ACC112 (cell line): ENCODE results near the gene SDK1.

Experiments used
- H2AFZ ChIP-seq: fragments of 200-600 bp; sonication (generic); one replicate; pipeline ENCODE4 v1.6.0; 2017; ENCODE audit warnings: antibody characterized with exemption, low read length; ENCODE audit not compliant: unreplicated experiment
- H3K27ac ChIP-seq: fragments of 200-600 bp; sonication (generic); 2 replicates; pipeline ENCODE4 v1.5.1; 2014; ENCODE audit warnings: low read depth, mild to moderate bottlenecking, antibody characterized with exemption, low read length, moderate library complexity
- H3K27me3 ChIP-seq: fragments of 200-600 bp; sonication (generic); 2 replicates; pipeline ENCODE4 v1.6.1; 2014; ENCODE audit warnings: mild to moderate bottlenecking, antibody characterized with exemption, low read length, moderate library complexity, mixed read lengths; ENCODE audit not compliant: insufficient read depth
- H3K36me3 ChIP-seq: fragments of 200-600 bp; sonication (generic); 2 replicates; pipeline ENCODE4 v1.6.1; 2016; ENCODE audit warnings: mild to moderate bottlenecking, antibody characterized with exemption, low read length, moderate library complexity, mixed read lengths; ENCODE audit not compliant: insufficient read depth
- H3K4me1 ChIP-seq: fragments of 200-600 bp; sonication (generic); one replicate; pipeline ENCODE4 v1.6.1; 2016; ENCODE audit warnings: low read length, mixed read lengths; ENCODE audit not compliant: insufficient read depth, unreplicated experiment, control insufficient read depth
- H3K4me3 ChIP-seq: fragments of 200-600 bp; sonication (generic); 2 replicates; pipeline ENCODE4 v1.5.1; 2014; ENCODE audit warnings: mild to moderate bottlenecking, low read depth, low read length
- H3K79me2 ChIP-seq: fragments of 200-600 bp; sonication (generic); one replicate; pipeline ENCODE4 v1.6.0; 2016; ENCODE audit warnings: low read length; ENCODE audit not compliant: control insufficient read depth, unreplicated experiment, insufficient read depth

The SDK1 gene

GRCh38 chr7:3780016-3780415 lies 479.0 kb downstream of the SDK1 start:
- Histone ChIP-seq H3K79me2 (no peaks in the 10 kb centered on the region), H3K27me3 (no peaks in the 10 kb centered on the region), H3K27ac (no peak overlapping the region), H3K4me3 (no peak overlapping the region), H3K36me3 (no peaks in the 10 kb centered on the region), H3K4me1 (no peaks in the 10 kb centered on the region), H2AFZ (no peak overlapping the region)

- H3K4me3 ChIP-seq, result no peak overlapping the region
- H3K27me3 ChIP-seq, result no peaks in the 10 kb centered on the region
- H2AFZ ChIP-seq, result no peak overlapping the region
- H3K36me3 ChIP-seq, result no peaks in the 10 kb centered on the region
- H3K4me1 ChIP-seq, result no peaks in the 10 kb centered on the region
- H3K27ac ChIP-seq, result no peak overlapping the region
- no peaks in the 10 kb centered on the region for H3K79me2 ChIP-seq
Observed at GRCh38 chr7:3780525-3780924, 479.5 kb downstream of the SDK1 start.

GRCh38 chr7:3781607-3782006 lies 480.6 kb downstream of the SDK1 start:
- Histone ChIP-seq H3K4me1 (no peaks in the 10 kb centered on the region), H3K36me3 (no peaks in the 10 kb centered on the region), H3K4me3 (no peak overlapping the region), H3K27me3 (no peaks in the 10 kb centered on the region), H2AFZ (no peak overlapping the region), H3K79me2 (no peaks in the 10 kb centered on the region), H3K27ac (no peak overlapping the region)

- no peaks in the 10 kb centered on the region for H3K4me1 ChIP-seq
- no peaks in the 10 kb centered on the region for H3K79me2 ChIP-seq
- peak overlapping the region; percentile 14 for H2AFZ ChIP-seq
- no peak overlapping the region for H3K4me3 ChIP-seq
- H3K27me3 ChIP-seq, result no peaks in the 10 kb centered on the region
- H3K27ac ChIP-seq, result no peak overlapping the region
- H3K36me3 ChIP-seq, result no peaks in the 10 kb centered on the region
Observed at GRCh38 chr7:3787717-3788264, 486.7 kb downstream of the SDK1 start.

- H3K27ac ChIP-seq, result no peak overlapping the region
- H3K36me3 ChIP-seq, result no peaks in the 10 kb centered on the region
- no peaks in the 10 kb centered on the region for H3K79me2 ChIP-seq
- no peaks in the 10 kb centered on the region for H3K4me1 ChIP-seq
- no peak overlapping the region for H3K4me3 ChIP-seq
- H2AFZ ChIP-seq, result no peak overlapping the region
- H3K27me3 ChIP-seq, result no peaks in the 10 kb centered on the region
Observed at GRCh38 chr7:3790803-3791202, 489.8 kb downstream of the SDK1 start.

- Histone ChIP-seq H2AFZ (no peak overlapping the region), H3K36me3 (no peaks in the 10 kb centered on the region), H3K27me3 (no peaks in the 10 kb centered on the region), H3K4me1 (no peaks in the 10 kb centered on the region), H3K27ac (no peak overlapping the region), H3K79me2 (no peaks in the 10 kb centered on the region), H3K4me3 (no peak overlapping the region)
Observed at GRCh38 chr7:3791327-3791726, 490.3 kb downstream of the SDK1 start.

- Histone ChIP-seq H3K4me3 (no peak overlapping the region), H3K36me3 (no peaks in the 10 kb centered on the region), H3K79me2 (no peaks in the 10 kb centered on the region), H2AFZ (no peak overlapping the region), H3K27me3 (no peaks in the 10 kb centered on the region), H3K27ac (no peak overlapping the region), H3K4me1 (no peaks in the 10 kb centered on the region)
Observed at GRCh38 chr7:3795141-3795540, 494.1 kb downstream of the SDK1 start.

GRCh38 chr7:3795781-3796180 lies 494.7 kb downstream of the SDK1 start:
- H3K36me3 ChIP-seq, result no peaks in the 10 kb centered on the region
- H3K79me2 ChIP-seq, result no peaks in the 10 kb centered on the region
- no peak overlapping the region for H3K4me3 ChIP-seq
- H3K4me1 ChIP-seq, result no peaks in the 10 kb centered on the region
- H3K27ac ChIP-seq, result no peak overlapping the region
- no peak overlapping the region for H2AFZ ChIP-seq
- H3K27me3 ChIP-seq, result no peaks in the 10 kb centered on the region

GRCh38 chr7:3805151-3805550 lies 504.1 kb downstream of the SDK1 start:
- peaks cover 5% of the 10 kb centered on the region for H3K4me1 ChIP-seq
- no peaks in the 10 kb centered on the region for H3K36me3 ChIP-seq
- peak overlapping the region; percentile 52 for H3K27ac ChIP-seq
- no peak overlapping the region for H3K4me3 ChIP-seq
- H2AFZ ChIP-seq, result no peak overlapping the region
- H3K79me2 ChIP-seq, result no peaks in the 10 kb centered on the region
- no peaks in the 10 kb centered on the region for H3K27me3 ChIP-seq

GRCh38 chr7:3806516-3806915 lies 505.5 kb downstream of the SDK1 start:
- no peak overlapping the region for H3K4me3 ChIP-seq
- H3K27me3 ChIP-seq, result no peaks in the 10 kb centered on the region
- no peak overlapping the region for H3K27ac ChIP-seq
- H3K36me3 ChIP-seq, result no peaks in the 10 kb centered on the region
- no peak overlapping the region for H2AFZ ChIP-seq
- H3K4me1 ChIP-seq, result peaks cover 5% of the 10 kb centered on the region
- H3K79me2 ChIP-seq, result no peaks in the 10 kb centered on the region

- H3K36me3 ChIP-seq, result no peaks in the 10 kb centered on the region
- peaks cover 5% of the 10 kb centered on the region for H3K4me1 ChIP-seq
- H2AFZ ChIP-seq, result no peak overlapping the region
- H3K79me2 ChIP-seq, result no peaks in the 10 kb centered on the region
- no peak overlapping the region for H3K27ac ChIP-seq
- H3K4me3 ChIP-seq, result no peak overlapping the region
- H3K27me3 ChIP-seq, result no peaks in the 10 kb centered on the region
Observed at GRCh38 chr7:3807824-3808223, 506.8 kb downstream of the SDK1 start.
